CD4-positive, alpha-beta T cell treated with Interleukin-4 for 4 hours (primary cell): ENCODE data around the gene RBP3.

Experiments used
- DNase-seq: peaks from one replicate; pipeline ENCODE4 v3.0.0-alpha.2; 2020

The RBP3 gene

DNA sequence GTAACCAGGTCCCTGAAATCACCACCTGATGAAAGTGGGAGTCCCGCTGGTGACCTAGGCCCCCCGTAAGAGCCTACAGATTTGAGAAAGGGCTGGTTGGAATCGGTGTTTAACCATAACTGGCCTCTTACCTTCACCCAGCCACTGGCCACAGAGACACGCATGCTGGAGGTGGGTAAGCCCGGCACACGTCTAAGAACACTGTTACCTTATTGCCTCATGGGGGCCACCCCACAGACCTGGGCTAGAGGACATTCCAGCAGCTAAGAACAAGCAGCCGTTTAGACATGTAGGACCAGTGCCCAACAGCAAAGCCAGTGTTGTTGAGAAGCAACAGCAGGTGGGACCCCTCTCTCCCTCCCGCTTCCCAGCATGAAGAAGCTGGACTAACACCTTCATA lies 28.4 kb upstream of the RBP3 start:
- no peak for DNase-seq

DNA sequence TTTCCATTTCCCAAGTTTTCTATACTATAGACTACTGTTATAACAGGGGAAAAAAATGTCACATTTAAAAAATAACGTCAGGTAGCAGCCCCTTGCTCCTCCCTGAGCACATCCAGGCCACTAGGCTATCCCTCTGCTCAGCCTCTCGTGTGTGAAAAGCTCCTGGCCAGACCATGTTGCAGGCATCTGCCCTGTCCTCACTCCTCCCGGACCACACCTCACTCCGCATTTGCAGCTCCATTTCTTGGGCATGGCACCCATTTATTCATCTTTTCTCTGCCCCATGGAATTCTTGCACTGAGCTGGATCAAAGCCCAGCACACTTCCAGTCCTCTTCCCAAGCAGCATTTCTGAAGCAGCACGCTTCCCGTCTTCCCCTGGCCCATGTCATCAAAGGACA lies 27.4 kb upstream of the RBP3 start:
- DNase-seq = no peak

DNA sequence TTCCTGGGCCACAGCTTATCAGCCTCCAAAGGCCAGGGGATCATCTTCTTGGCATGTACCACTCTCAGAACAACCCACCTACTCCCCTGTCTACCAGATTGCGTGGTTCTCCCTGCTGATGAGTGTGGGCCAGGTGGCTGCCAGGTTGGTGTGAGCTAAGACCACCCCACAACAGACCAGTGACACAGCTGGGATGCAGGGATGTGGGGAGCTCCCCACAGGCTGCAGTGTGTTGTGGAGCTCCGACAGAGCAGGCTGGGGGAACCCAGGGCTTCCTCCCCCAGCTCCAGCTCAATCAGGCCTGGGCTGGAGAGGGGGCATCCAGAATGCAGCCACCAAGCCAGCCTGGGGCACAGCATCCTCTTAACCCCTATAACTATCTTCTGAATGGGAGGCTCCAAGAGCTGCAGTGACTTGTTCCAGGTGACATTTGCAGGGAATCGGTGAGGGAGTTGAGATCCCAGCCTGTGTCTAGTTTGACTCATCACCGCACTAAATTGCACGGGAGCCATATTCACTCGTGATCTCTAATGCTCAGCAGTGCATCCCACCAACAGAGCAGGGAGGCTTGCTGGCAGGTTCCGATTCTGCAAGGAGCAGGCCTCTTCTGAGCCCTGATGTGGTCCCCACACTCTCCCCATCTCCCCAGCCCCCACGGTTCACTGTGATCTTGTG lies 26.5 kb upstream of the RBP3 start:
- DNase-seq = no peak

DNA sequence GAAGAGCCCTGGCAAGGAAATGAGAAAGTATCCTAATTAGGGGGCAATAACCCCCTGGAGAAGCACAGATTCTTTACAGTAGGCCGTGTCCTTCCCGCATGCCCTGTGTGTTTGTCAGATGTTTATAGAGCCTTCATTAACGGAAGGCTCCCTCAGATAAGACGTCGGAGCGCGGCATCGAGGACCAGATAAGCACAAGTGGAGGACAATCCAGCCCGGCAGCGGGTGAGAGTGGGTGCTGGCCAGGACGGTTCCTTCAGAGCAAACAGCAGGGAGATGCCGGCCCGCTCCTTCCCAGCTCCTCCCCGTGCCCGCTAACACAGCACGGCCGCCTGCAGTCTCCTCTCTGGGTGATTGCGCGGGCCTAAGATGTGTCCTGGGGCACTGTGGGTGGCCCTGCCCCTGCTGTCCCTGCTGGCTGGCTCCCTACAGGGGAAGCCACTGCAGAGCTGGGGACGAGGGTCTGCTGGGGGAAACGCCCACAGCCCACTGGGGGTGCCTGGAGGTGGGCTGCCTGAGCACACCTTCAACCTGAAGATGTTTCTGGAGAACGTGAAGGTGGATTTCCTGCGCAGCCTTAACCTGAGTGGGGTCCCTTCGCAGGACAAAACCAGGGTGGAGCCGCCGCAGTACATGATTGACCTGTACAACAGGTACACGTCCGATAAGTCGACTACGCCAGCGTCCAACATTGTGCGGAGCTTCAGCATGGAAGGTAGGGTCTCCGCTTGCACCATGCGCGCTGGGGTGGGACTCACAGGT lies 25.7 kb upstream of the RBP3 start, which contains the start of gene GDF2:
GDF2 (plus strand) TSS at position 155 of the 762 bp plus-strand sequence; CDS start at position 370, 215 bp downstream.
- no peak for DNase-seq

GRCh38 chr10:47323087-47323486 lies 25.1 kb upstream of the RBP3 start:
- DNase-seq = no peak

DNA sequence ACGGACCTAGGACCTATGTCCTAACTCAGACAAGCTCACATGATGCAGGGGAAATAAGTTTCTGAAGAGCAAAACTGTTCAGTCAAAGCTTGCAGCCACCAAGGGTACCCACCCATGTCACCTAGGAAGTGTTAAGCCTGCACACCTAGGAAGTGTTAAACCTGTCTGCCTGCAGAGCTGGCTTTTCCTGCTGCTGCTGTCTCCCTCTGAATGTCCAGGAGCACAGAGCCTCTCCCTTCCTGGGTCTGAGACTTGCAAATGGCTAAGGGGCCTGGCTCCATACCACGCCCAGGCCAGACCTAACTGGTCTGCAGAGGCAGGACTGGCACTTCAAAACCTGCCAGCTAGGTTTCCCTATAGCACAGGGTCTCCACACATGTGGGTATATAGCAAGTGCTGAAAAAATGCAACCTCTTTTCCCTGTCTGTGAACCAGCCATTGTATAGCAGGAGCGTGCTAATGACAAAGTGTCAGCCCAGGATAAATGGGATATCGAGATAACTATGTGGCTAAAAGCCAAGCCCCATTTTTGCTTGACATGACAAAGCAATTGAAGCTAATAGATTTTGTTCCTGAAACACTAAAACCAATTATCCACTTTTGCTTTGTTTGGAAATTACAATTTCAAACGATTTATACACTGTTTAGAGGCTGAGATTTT lies 24.4 kb upstream of the RBP3 start:
- DNase-seq = no peak

DNA sequence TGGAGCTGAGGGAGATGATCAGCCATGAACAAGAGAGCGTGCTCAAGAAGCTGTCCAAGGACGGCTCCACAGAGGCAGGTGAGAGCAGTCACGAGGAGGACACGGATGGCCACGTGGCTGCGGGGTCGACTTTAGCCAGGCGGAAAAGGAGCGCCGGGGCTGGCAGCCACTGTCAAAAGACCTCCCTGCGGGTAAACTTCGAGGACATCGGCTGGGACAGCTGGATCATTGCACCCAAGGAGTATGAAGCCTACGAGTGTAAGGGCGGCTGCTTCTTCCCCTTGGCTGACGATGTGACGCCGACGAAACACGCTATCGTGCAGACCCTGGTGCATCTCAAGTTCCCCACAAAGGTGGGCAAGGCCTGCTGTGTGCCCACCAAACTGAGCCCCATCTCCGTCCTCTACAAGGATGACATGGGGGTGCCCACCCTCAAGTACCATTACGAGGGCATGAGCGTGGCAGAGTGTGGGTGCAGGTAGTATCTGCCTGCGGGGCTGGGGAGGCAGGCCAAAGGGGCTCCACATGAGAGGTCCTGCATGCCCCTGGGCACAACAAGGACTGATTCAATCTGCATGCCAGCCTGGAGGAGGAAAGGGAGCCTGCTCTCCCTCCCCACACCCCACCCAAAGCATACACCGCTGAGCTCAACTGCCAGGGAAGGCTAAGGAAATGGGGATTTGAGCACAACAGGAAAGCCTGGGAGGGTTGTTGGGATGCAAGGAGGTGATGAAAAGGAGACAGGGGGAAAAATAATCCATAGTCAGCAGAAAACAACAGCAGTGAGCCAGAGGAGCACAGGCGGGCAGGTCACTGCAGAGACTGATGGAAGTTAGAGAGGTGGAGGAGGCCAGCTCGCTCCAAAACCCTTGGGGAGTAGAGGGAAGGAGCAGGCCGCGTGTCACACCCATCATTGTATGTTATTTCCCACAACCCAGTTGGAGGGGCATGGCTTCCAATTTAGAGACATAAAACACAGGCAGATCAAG lies 22.6 kb upstream of the RBP3 start:
- no peak for DNase-seq

DNA sequence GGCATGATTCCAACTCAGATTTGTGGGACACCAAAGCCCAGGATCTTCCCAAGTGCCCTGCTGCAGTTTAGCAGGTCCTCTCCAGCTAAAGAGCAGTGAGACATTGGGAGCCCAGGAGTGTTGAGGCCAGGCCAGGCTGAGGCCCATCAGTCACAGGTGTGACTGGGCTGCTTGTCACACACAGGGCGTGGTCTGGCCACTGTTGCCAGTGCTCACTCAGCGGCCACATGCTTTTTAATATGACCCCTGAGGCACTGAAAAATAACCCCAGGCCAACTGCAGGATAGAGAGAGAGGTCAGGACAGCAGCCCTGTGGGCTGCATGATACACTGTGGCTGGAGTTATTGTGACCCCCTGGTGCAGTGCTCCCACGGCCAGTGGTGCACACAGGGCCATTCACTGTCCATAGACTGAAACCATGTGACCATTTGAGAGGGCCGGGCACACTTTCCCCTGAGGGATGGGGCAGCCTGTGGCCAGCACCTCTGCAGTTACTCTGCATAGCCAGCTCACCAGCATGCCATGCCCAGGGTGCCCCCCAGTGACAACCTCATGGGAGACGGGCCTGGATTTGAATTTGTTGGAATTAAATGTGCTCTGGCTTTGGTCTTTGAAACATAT lies 21.7 kb upstream of the RBP3 start:
- DNase-seq = no peak

DNA sequence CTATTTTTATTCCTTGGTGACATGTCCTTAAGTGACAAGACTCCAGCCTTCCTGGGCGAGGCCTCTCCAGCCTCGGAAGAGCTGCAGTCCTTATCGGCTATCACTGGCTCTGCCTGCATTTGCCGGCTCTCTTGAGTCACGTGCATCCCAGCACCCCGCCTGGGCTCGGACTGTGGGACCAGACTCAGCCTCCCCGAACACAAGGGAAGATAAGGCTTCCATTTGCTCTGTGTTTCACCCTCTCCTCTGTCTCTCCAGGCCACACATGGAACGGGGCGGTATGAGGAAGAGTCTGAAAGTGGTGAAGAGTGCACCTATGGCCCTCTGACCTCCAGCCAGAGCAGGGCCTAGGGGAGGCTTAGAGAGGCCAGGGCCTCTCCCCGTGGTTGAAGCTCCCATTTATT lies 21.2 kb upstream of the RBP3 start:
- no peak for DNase-seq

DNA sequence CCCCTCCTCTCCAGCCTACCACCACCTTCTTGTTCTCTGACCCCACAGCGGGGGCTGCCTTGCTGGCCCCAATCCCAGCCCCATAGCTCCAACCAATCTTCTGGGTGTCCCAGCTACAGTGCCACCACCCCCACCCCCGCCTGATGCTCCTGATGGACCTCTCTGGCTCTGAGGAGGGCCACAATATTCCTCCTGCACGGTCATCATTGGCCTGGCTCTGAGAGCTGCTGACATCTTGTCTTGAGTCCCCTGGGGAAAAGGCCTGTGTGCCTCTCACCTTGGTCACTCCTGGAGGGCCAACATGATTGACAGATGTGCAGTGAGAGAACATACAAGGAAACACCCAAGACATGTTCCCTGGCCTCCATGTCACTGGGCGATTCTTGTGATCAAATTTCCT lies 18.3 kb upstream of the RBP3 start:
- DNase-seq = no peak

DNA sequence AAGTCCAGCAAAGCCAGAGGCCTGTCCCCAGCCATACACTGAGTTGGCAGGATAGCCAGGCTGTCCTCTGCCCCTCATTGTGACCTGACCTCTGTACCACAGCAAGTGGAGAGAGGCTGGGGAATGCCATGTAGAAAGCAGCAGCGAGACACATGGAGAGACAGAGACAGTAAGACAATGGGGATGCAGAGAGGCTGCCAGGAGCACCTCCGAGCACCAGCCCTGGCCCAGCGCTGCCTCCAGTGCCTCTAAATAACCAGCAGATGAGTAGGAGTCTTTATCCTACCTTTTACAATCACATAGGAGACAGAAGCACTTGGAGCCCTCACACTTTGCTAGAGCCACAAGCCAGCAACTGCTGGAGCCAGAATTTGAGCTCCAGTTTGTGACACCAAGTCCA lies 17.8 kb upstream of the RBP3 start:
- DNase-seq = no peak

- DNase-seq = no peak
These were observed 17.4 kb upstream of the RBP3 start for GRCh38 chr10:47330804-47331203.

DNA sequence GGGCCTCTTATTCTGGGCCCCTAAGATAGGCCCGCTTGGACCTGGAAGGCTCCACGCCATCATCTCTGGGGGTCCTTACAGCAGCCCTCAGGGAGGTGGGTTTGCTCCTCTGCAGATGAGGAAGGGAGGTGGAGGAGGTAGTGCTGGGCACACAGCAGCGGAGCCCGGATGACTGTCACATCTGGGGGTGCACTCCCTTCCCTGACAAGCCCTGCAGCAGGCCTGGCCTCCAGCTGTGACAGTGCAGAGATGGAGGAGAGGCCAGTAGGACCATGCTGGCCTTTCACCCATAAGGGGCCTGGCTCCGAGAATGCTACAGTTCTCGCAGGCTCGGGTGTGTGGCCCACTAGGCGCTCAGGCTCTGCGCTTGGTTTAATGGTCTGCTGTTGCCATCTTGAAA lies 16.7 kb upstream of the RBP3 start:
- no peak for DNase-seq

- DNase-seq = no peak
These were observed 16.2 kb upstream of the RBP3 start for GRCh38 chr10:47331954-47332353.

DNA sequence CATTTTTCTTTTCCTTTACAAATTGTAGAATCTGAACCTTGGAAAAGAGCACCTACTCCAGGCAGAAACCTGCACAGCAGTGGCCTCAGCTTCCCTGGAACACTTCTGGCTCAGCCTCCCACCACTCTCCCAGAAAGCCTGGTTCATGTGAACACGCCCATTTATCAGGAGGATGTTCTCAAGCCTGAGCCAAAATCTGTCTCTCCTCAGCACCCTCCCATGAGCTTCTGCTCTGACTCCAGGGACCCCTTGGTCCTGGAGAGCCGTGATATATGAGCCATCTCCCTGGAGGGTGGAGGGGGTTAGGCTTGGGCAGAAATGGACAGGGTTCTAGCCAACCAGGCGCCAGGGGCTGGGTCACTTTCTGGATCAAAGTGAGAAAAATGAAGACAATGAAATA lies 15.8 kb upstream of the RBP3 start:
- DNase-seq = no peak

- DNase-seq = no peak
These were observed 15.2 kb upstream of the RBP3 start for GRCh38 chr10:47332946-47333345.

- DNase-seq = no peak
These were observed 14.6 kb upstream of the RBP3 start for GRCh38 chr10:47333532-47333931.

GRCh38 chr10:47334466-47335295 lies 13.5 kb upstream of the RBP3 start:
- no peak for DNase-seq

DNA sequence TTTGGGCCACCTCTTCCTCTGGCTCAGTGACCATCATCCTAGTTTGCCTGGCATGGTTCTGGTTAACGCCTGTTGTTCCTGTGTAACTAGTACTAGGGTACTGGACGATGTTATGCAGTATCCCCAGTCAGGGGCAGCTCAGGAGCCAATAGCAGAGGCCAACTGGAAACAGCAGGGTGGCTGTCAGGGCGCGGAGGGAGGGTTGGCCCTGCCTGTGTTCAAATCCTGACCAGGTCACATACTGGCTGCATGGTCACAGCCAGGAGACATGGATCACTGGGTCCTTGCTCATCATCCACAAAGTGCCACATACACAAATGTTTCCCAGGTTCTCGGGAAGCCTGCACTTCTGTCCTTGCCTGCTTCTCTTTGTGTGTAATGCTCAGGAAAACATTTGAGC lies 12.3 kb upstream of the RBP3 start:
- DNase-seq = no peak

DNA sequence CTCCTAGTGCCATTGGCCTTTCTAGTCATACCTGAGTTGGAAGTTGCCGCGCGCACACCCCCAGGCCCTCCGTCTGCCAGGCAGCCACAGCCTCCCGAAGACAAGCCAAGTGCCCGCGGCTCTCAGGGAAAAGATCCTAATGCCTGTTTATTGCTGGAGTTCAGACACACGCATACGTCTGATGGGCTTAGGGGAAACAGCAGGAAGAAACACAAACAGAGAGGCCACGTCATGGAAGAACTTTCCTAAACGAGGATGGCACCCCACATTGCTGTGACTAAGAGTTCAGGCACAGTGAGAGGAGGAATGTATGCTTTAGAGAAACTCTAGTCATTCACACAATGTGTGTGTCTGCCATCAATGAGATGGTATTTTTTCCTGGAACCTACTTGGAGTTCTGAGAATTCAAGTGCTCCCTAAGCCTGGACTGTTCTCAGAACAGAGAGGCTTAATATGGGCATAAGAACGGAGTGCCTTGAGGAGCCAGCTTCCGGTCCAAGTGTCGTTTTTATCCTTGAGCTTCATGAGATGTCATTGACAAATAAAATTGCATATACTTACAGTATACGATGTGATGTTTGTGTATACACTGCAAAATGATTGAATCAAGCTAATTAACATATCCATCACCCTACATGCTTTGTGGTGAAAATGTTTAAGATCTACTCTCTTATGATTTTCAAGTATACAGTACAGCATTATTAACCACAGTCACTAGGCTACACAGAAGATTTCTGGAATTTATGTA lies 11.6 kb upstream of the RBP3 start:
- no peak for DNase-seq

DNA sequence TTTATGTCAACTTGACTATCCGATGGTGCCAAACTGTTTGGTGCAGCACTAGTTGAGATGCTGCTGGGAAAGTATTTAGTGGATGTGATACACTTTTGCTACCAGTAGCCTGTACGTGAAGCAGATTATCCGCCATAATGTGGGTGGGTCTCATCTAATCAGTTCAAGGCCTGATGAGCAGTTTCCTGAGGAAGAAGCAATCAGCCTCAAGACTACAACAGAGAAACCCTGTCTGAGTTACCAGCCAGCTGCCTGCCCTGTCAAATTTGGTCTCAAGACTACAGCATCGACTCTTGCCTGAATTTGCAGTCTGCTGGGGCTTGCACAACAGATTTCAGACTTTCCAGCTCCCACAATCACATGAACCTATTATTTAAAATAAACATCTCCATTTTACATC lies 10.9 kb upstream of the RBP3 start:
- DNase-seq = no peak
